Body of pancreas (tissue), 4 donors: Measurements from ENCODE around the gene SMG1. TPM values are rescaled to one million over a fixed set of nuclear protein-coding genes. Genes with fewer than 3 reads are reported as not detected.

Experiments used
- ATAC-seq: fragments of 150-250 bp; one replicate; pipeline ENCODE4 v1.9.1; 2016
- DNase-seq, 4 donors: peaks; one replicate each; pipeline ENCODE4 v3.0.0-alpha.2; 2019
- H3K27ac ChIP-seq, 4 donors: fragments of 200-600 bp; sonication (generic); 1 replicate in 3 of 4; 2 replicates in 1 of 4; pipeline versions ENCODE4 v1.5.1 to v1.6.1; 2016 to 2019; ENCODE audit warnings: mild to moderate bottlenecking in 1 of 4, mixed read lengths in 1 of 4, moderate library complexity in 1 of 4
- H3K27me3 ChIP-seq, 2 donors: fragments of 200-600 bp; sonication (generic); one replicate each; pipeline ENCODE4 v1.6.0; 2016; ENCODE audit warnings: mild to moderate bottlenecking in 1 of 2
- H3K36me3 ChIP-seq, 2 donors: fragments of 200-600 bp; sonication (generic); replicated peaks in 1 of 2; 2 replicates each; pipeline ENCODE4 v1.5.1; 2016; ENCODE audit warnings: low read depth in 2 of 2; ENCODE audit not compliant: insufficient read depth in 1 of 2
- H3K4me1 ChIP-seq: fragments of 200-600 bp; sonication (generic); one replicate; pipeline ENCODE4 v1.6.0; 2016
- H3K4me3 ChIP-seq, 2 donors: fragments of 200-600 bp; sonication (generic); 1 replicate in 1 of 2; 2 replicates in 1 of 2; pipeline ENCODE4 v1.5.1; 2016 to 2019
- H3K9me3 ChIP-seq, 3 donors: fragments of 200-600 bp; sonication (generic); 1 replicate in 2 of 3; 2 replicates in 1 of 3; pipeline ENCODE4 v1.5.1; 2016
- POLR2A ChIP-seq, 3 donors: fragments of 450-650 bp; IDR thresholded peaks; one replicate each; pipeline ENCODE4 v1.6.1; 2016; ENCODE audit warnings: antibody characterized with exemption in 3 of 3, mild to moderate bottlenecking in 2 of 3
- WGBS, 2 donors: methylation state at CpG; one replicate each; pipeline ENCODE4 v1.1.5; 2017; 5-methylcytosine and 5-hydroxymethylcytosine counted together
- intact Hi-C: fragments of 100-400 bp; cut with DNase I; formaldehyde crosslinking; loops from one replicate; pipeline ENCODE4 v1.15.1; 2023
- total RNA-seq, 2 donors: library from RNA; depleted of rRNA; stranded (reverse); fragments of >200 nt; gene quantifications; one replicate each; pipeline ENCODE4 v1.1.0, GENCODE V29; 2016
- TF ChIP-seq, protein P1 (sequence below), 7 experiments: fragments of 450-650 bp in 4 of 7; fragments of 200-600 bp in 3 of 7; sonication (generic) in 3 of 7; IDR thresholded peaks; one replicate each; pipeline ENCODE4 v1.5.1; 2016 to 2019; ENCODE audit warnings: antibody characterized with exemption in 7 of 7

Gene SMG1
- total RNA-seq, 2 donors from 2014 or later = 50.3 to 59.3 TPM

- peaks cover 0 to 58% of the 10 kb centered on the region in 2 donors for H3K36me3 ChIP-seq
Measured at GRCh38 chr16:18841833-18842525, 84.2 kb downstream of the SMG1 start.

GRCh38 chr16:18839555-18839954 lies 86.7 kb downstream of the SMG1 start:
- H3K4me1 ChIP-seq = no peaks in the 10 kb centered on the region
- ATAC-seq (no peak), DNase-seq (peak in 2 of 4 donors; percentile 16)
- no peak overlapping the region for H3K4me3 ChIP-seq
- WGBS, 2 donors = 55 to 60% methylated on average over 6 of the region's 6 CpGs
- intact Hi-C loops = no loop called here
- H3K27me3 ChIP-seq = no peaks in the 10 kb centered on the region
- TF ChIP-seq POLR2A (IDR thresholded peaks at IDR 0.05) = no peak
- TF ChIP-seq, protein P1, sequence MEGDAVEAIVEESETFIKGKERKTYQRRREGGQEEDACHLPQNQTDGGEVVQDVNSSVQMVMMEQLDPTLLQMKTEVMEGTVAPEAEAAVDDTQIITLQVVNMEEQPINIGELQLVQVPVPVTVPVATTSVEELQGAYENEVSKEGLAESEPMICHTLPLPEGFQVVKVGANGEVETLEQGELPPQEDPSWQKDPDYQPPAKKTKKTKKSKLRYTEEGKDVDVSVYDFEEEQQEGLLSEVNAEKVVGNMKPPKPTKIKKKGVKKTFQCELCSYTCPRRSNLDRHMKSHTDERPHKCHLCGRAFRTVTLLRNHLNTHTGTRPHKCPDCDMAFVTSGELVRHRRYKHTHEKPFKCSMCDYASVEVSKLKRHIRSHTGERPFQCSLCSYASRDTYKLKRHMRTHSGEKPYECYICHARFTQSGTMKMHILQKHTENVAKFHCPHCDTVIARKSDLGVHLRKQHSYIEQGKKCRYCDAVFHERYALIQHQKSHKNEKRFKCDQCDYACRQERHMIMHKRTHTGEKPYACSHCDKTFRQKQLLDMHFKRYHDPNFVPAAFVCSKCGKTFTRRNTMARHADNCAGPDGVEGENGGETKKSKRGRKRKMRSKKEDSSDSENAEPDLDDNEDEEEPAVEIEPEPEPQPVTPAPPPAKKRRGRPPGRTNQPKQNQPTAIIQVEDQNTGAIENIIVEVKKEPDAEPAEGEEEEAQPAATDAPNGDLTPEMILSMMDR (IDR thresholded peaks at IDR 0.05) = no peak
- no peaks in the 10 kb centered on the region for H3K9me3 ChIP-seq
- peak overlapping the region in 1 of 4 donors; percentile 8 for H3K27ac ChIP-seq
- peaks cover 21 to 61% of the 10 kb centered on the region in 2 donors for H3K36me3 ChIP-seq

More at GRCh38 chr16:18841833-18842525, 84.2 kb downstream of the SMG1 start:
- Histone ChIP-seq H3K4me3 (no peak overlapping the region), H3K27me3 (no peaks in the 10 kb centered on the region), H3K27ac (no peak overlapping the region), H3K9me3 (no peaks in the 10 kb centered on the region), H3K4me1 (no peaks in the 10 kb centered on the region)
- TF ChIP-seq, protein P1 (IDR thresholded peaks at IDR 0.05) = no peak
- no peak for TF ChIP-seq POLR2A (IDR thresholded peaks at IDR 0.05)
- ATAC-seq = no peak
- 78 to 86% methylated on average over 7 of the region's 7 CpGs for WGBS, 2 donors
- intact Hi-C loops = no loop called here
- no peak for DNase-seq

DNA sequence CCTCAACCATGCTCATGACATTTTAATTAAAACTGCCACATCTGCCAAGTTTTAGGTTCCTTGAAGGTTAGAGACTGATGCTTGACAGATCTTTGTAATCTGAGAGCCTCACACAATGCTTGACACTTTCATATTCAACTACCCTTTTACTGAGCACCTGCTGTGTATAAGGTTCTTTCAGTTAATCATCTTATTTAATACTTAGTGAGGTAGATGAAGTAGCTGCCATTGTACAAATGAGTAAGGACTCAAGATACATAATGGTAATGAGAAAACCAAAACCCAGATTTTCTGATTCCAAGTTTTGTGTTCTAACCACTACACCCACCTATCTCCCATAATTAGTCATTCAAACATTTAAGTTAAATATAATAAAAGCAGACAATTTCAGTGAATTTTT lies 89.5 kb downstream of the SMG1 start:
- DNase-seq (no peak), ATAC-seq (no peak)
- Histone ChIP-seq H3K4me1 (no peaks in the 10 kb centered on the region), H3K9me3 (no peaks in the 10 kb centered on the region), H3K27ac (no peak overlapping the region), H3K4me3 (no peak overlapping the region), H3K27me3 (no peaks in the 10 kb centered on the region), H3K36me3 (peaks cover 33 to 65% of the 10 kb centered on the region in 2 donors)
- TF ChIP-seq, protein P1 (IDR thresholded peaks at IDR 0.05) = no peak
- TF ChIP-seq POLR2A (IDR thresholded peaks at IDR 0.05) = no peak
- intact Hi-C loops = no loop called here

DNA sequence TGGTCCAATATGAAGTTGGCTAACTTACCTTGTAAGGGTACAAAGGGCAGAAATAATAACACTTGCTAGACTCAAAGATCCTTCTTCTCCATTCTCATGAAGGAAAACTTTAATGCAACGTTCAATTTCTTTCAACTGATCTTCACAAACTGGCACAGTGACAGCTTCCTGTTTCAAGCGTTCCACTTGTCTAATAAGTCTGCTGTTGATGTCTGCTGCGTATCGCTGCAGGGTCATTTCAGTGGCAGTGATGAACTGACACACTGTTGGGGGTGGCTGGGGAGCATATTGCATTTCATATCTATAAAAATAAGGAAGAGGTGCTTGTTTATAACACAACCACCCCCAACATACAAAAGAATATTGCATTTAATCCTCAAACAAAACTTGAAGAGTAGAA lies 91.3 kb downstream of the SMG1 start:
- H3K27ac ChIP-seq = no peak overlapping the region
- no peaks in the 10 kb centered on the region for H3K4me1 ChIP-seq
- intact Hi-C loops = no loop called here
- H3K9me3 ChIP-seq = no peaks in the 10 kb centered on the region
- H3K4me3 ChIP-seq = no peak overlapping the region
- ATAC-seq (no peak), DNase-seq (no peak)
- no peaks in the 10 kb centered on the region for H3K27me3 ChIP-seq
- 81 to 84% methylated on average over 4 of the region's 4 CpGs for WGBS, 2 donors
- TF ChIP-seq POLR2A (IDR thresholded peaks at IDR 0.05) = no peak
- TF ChIP-seq, protein P1 (IDR thresholded peaks at IDR 0.05) = no peak
- H3K36me3 ChIP-seq = peaks cover 33 to 64% of the 10 kb centered on the region in 2 donors
